B cell (primary cell): Measurements from ENCODE around the gene POLR3B.

ENCODE experiments used
- CTCF ChIP-seq: fragments of 200-600 bp; IDR thresholded peaks from one replicate; pipeline ENCODE4 v1.8.0; 2022; ENCODE audit warnings: antibody characterized with exemption, mild to moderate bottlenecking
- EZH2 ChIP-seq: IDR thresholded peaks from 2 replicates; pipeline ENCODE4 v1.6.1; 2012; ENCODE audit warnings: borderline replicate concordance, low read depth, mild to moderate bottlenecking, moderate library complexity, low read length; ENCODE audit not compliant: insufficient read depth, poor library complexity, severe bottlenecking

- TF ChIP-seq CTCF (no peak), EZH2 (no peak)
These were observed 137.9 kb downstream of the POLR3B start for GRCh38 chr12:106495354-106495965.
